GM18873 (cell line): Measurements from ENCODE around the gene SULF2.

Experiments
- ATAC-seq: cut with Tn5 transposase; IDR thresholded peaks from one replicate; pipeline ENCODE4 v1.9.1; 2021; ENCODE audit warnings: mild to moderate bottlenecking, moderate library complexity, moderate number of reproducible peaks; ENCODE audit not compliant: unreplicated experiment, low FRiP score

SULF2 gene

GRCh38 chr20:47785854-47786764, 828 bp upstream of the SULF2 start:
- ATAC-seq = no peak

GRCh38 chr20:47784599-47785310, 526 bp downstream of the SULF2 start:
- ATAC-seq = no peak

GRCh38 chr20:47783828-47784598, 1.3 kb downstream of the SULF2 start:
- no peak for ATAC-seq

GRCh38 chr20:47782920-47783552, 2.2 kb downstream of the SULF2 start:
- ATAC-seq = no peak

- no peak for ATAC-seq
Observed at GRCh38 chr20:47782076-47782475, 3.2 kb downstream of the SULF2 start.

- ATAC-seq = no peak
Observed at GRCh38 chr20:47781632-47782031, 3.6 kb downstream of the SULF2 start.

- no peak for ATAC-seq
Observed at GRCh38 chr20:47780720-47781389, 4.4 kb downstream of the SULF2 start.

- no peak for ATAC-seq
Observed at GRCh38 chr20:47778398-47779354, 6.6 kb downstream of the SULF2 start.

- no peak for ATAC-seq
Observed at GRCh38 chr20:47777220-47777619, 8.1 kb downstream of the SULF2 start.

- ATAC-seq = no peak
Observed at GRCh38 chr20:47776639-47777038, 8.6 kb downstream of the SULF2 start.

- no peak for ATAC-seq
Observed at GRCh38 chr20:47775841-47776240, 9.4 kb downstream of the SULF2 start.

GRCh38 chr20:47775039-47775438, 10.2 kb downstream of the SULF2 start:
- no peak for ATAC-seq

- no peak for ATAC-seq
Observed at GRCh38 chr20:47774131-47774777, 11.0 kb downstream of the SULF2 start.

- ATAC-seq = no peak
Observed at GRCh38 chr20:47773371-47773786, 11.9 kb downstream of the SULF2 start.

GRCh38 chr20:47770935-47771334, 14.3 kb downstream of the SULF2 start:
- ATAC-seq = no peak

- ATAC-seq = no peak
Observed at GRCh38 chr20:47768016-47768824, 17.1 kb downstream of the SULF2 start.
